Measurements from ENCODE around the gene ANKS1A.

Gene ANKS1A

DNA sequence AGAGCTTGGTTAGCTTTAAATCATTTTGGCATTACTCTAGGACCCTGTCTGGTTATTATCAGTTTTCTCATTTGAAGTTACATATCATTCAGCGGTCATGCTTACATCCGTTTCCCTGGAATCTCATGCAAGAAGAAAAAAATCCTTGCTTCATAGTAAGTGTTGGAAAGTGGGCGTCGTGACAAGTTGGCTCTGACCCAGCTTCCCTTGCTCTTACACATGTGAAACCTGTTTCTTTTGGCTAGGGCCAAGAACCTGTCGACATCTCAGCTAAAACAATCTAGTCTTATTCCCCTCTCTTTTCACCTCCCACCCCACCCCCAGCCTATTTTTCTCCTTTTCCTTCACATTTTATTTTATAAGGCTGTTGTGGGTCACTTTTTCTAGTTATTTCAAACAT is 45.5 kb downstream of the ANKS1A start:
- H3K27ac ChIP-seq = no peak overlapping the region
- TF ChIP-seq, protein P1, sequence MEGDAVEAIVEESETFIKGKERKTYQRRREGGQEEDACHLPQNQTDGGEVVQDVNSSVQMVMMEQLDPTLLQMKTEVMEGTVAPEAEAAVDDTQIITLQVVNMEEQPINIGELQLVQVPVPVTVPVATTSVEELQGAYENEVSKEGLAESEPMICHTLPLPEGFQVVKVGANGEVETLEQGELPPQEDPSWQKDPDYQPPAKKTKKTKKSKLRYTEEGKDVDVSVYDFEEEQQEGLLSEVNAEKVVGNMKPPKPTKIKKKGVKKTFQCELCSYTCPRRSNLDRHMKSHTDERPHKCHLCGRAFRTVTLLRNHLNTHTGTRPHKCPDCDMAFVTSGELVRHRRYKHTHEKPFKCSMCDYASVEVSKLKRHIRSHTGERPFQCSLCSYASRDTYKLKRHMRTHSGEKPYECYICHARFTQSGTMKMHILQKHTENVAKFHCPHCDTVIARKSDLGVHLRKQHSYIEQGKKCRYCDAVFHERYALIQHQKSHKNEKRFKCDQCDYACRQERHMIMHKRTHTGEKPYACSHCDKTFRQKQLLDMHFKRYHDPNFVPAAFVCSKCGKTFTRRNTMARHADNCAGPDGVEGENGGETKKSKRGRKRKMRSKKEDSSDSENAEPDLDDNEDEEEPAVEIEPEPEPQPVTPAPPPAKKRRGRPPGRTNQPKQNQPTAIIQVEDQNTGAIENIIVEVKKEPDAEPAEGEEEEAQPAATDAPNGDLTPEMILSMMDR (conservative IDR thresholded peaks at IDR 0.05) = no peak
- no peak for TF ChIP-seq ZFX (IDR thresholded peaks at IDR 0.05)

DNA sequence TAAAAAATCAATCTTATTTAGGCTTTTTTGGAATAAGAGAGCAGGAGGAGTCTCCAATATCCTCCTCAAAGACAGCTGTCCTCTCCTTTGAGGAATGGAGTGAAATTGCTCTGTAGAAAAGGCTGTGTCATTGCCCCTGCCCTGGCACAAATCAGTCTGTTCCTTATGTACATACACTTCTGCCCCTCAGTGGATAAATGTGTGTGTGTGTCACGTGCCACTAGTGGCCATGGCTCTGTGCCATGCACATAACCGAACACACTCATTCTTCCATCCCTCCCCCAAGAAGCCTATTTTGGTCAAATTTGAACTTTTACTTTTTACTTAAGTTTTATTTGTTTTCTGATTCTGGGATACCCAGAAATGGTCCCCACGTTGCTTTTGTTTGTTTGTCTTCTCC is 49.2 kb downstream of the ANKS1A start:
- TF ChIP-seq, protein P1 (conservative IDR thresholded peaks at IDR 0.05) = no peak
- TF ChIP-seq ZFX (IDR thresholded peaks at IDR 0.05) = no peak
- H3K27ac ChIP-seq = no peak overlapping the region

DNA sequence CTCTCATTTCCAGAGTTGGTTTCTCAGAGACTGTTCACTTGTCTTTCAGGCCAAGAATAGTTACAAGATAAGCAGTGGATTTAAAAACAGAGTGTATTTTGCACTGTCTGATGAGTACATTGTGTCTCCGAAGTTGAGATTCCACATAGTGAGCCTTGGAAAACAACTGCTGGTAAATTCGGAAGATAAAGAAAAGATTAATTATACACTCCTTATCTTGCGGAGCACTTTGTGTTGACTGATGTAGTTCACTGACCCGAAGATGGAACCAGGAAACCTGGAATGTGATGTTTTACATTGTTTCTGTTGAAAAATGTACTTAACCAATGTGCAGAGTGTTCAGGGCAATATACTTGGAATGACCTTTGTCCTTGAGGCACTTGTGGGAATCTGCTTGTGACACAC is 51.0 kb downstream of the ANKS1A start:
- no peak overlapping the region for H3K27ac ChIP-seq
- no peak for TF ChIP-seq ZFX (IDR thresholded peaks at IDR 0.05)
- TF ChIP-seq, protein P1 (conservative IDR thresholded peaks at IDR 0.05) = no peak

DNA sequence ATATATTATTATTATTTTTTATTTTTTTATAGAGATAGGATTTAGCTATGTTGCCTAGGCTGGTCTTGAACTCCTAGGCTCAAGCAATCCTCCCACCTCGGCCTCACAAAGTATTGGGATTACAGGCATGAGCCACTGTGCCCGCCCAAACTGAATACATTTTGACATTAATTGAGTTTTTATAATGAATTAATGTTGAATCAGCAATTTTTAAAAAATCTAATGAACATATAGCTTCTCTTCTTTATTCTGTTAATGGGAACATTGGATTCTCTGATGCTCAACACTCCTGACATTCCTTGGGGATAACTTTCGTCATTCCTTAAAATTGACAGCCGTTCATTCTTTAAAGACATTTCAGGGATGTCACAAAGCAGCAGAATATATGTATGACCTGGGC is 52.4 kb downstream of the ANKS1A start:
- H3K27ac ChIP-seq = no peak overlapping the region
- no peak for TF ChIP-seq ZFX (IDR thresholded peaks at IDR 0.05)
- TF ChIP-seq, protein P1 (conservative IDR thresholded peaks at IDR 0.05) = no peak

DNA sequence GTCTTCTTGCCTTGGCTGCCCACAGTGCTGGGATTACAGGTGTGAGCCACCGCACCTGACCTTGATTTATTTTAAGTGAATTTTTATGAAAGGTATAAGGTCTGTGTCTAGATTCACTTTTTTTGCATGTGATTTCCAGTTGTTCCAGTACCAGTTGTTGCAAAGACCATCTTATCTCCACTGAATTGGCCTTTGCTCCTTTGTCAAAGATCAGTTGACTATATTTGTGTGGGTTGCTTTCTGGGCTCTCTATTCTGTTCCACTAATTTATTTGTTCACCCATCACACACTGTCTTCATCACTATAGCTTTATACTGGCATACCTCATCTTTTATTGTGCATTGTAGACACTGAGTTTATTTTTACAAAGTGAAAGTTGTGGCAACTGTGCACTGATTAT is 56.3 kb downstream of the ANKS1A start:
- no peak overlapping the region for H3K27ac ChIP-seq
- TF ChIP-seq, protein P1 (conservative IDR thresholded peaks at IDR 0.05) = no peak
- TF ChIP-seq ZFX (IDR thresholded peaks at IDR 0.05) = no peak

DNA sequence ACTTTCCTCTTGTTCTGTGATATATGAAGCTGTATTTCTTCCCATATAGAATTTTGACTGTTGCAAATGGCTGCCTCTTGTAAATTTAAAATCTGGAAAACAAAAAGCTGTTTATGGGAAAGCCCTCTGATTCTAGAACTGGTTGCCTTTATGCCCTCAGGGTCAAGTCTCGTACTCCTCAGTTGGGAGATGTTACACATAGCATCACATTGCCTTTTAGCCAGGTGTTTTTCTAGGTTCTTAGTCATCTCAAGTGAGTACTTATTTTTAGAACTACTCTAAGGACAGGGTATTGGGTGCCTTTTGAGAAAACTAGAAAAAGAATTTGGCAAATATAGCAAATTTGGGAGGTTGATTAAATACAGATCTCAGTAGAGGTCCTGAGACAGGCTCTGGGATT is 58.5 kb downstream of the ANKS1A start:
- no peak for TF ChIP-seq ZFX (IDR thresholded peaks at IDR 0.05)
- TF ChIP-seq, protein P1 (conservative IDR thresholded peaks at IDR 0.05) = no peak
- no peak overlapping the region for H3K27ac ChIP-seq

DNA sequence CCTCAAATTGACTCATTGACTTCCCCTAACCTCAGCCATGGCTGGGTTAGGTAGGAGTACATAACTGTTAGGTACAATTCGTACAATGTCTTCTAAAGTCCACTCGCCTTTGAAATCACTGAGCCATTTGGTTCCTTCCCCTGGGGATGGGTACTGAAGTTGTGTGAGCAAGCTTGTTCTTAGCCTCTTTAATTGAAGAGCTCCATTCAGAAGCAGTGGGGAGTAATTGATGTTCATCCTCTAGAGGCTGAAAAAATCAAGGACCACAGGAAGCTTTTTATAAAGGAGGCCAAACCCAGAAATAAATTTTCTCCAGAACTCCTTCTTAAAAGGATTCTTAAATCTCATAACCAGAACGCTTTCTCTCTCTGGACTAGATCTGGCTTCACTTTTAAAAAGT is 60.6 kb downstream of the ANKS1A start:
- H3K27ac ChIP-seq = no peak overlapping the region
- TF ChIP-seq, protein P1 (conservative IDR thresholded peaks at IDR 0.05) = no peak
- TF ChIP-seq ZFX (IDR thresholded peaks at IDR 0.05) = no peak

Data from C4-2B (cell line).